ENCODE results near the gene HMX3. TPM values are rescaled to one million over a fixed set of nuclear protein-coding genes. Genes with fewer than 3 reads are reported as not detected.

Gene HMX3
- total RNA-seq, 2 experiments from 2014 or later = 0.45 to 0.69 TPM

DNA sequence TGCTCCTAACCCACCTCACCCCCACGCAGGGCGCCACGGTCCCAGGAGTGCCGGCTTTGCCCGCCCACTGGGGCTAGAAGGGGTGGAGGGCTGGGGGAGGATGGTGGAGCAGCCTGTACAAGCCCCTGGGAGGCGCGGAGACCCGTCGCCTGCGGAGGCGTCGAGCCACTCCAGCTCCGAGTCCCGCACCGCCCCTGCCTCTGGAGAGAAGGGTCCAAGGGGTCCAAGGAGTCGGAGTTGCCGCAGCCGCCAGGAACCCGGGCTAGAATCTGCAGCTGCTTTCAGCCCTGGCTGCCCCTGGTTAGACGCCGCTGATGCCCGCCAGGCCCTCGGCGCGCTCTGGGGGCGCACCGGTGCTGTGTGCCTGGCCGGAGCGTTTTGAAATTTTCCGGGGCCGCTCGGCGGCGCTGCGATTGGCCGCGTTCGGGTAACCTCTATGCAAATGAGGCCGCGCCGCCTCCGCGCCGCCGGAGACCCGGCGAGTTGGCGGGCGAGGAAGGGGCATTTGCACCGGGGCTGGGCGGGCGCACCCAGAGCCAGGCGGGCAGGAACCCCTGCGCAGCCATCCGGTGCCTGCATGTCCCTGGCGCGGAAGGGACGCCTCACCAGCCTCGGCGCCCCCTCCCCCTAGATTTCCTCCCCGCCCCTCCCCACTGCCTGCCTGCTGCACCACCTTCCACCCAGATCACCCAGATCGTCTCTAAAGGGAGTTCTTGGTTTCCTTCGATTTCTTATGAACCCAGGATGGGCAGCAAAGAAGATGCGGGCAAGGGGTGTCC is 12.1 kb downstream of the HMX3 start, which contains the start of gene HMX2:
HMX2 (plus strand) TSS at position 502 of the 779 bp plus-strand sequence; CDS start at position 745, 243 bp downstream.
- POLR2A ChIA-PET = interaction anchor here (1.0 kb wide), 1 partner anchor 14 kb away, joined by 3 read pairs; no protein-coding TSS in a partner anchor
- no peaks in the 10 kb centered on the region for H3K36me3 Mint-ChIP-seq (ENCODE audit: low read depth)
- intact Hi-C loops (cut with micrococcal nuclease) = no loop called here
- H3K4me3 Mint-ChIP-seq = peak within 1 kb of the TSS; percentile 52
- ATAC-seq = peak; percentile 48
- TF ChIP-seq, protein P1, sequence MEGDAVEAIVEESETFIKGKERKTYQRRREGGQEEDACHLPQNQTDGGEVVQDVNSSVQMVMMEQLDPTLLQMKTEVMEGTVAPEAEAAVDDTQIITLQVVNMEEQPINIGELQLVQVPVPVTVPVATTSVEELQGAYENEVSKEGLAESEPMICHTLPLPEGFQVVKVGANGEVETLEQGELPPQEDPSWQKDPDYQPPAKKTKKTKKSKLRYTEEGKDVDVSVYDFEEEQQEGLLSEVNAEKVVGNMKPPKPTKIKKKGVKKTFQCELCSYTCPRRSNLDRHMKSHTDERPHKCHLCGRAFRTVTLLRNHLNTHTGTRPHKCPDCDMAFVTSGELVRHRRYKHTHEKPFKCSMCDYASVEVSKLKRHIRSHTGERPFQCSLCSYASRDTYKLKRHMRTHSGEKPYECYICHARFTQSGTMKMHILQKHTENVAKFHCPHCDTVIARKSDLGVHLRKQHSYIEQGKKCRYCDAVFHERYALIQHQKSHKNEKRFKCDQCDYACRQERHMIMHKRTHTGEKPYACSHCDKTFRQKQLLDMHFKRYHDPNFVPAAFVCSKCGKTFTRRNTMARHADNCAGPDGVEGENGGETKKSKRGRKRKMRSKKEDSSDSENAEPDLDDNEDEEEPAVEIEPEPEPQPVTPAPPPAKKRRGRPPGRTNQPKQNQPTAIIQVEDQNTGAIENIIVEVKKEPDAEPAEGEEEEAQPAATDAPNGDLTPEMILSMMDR (IDR thresholded peaks at IDR 0.05) = no peak
- peaks cover 65% of the 10 kb centered on the region for H3K4me1 Mint-ChIP-seq (ENCODE audit: low read depth)
- no peaks in the 10 kb centered on the region for H3K9me3 Mint-ChIP-seq
- H3K27me3 Mint-ChIP-seq = peaks cover 66% of the 10 kb centered on the region
- CTCF ChIA-PET = interaction anchor here (1.1 to 5.6 kb wide), 2 partner anchors 8 to 13 kb away, joined by 4 to 24 read pairs; no protein-coding TSS in a partner anchor
- peak; percentile 74 for DNase-seq
- H3K27ac Mint-ChIP-seq = no peak within 1 kb of the TSS

DNA sequence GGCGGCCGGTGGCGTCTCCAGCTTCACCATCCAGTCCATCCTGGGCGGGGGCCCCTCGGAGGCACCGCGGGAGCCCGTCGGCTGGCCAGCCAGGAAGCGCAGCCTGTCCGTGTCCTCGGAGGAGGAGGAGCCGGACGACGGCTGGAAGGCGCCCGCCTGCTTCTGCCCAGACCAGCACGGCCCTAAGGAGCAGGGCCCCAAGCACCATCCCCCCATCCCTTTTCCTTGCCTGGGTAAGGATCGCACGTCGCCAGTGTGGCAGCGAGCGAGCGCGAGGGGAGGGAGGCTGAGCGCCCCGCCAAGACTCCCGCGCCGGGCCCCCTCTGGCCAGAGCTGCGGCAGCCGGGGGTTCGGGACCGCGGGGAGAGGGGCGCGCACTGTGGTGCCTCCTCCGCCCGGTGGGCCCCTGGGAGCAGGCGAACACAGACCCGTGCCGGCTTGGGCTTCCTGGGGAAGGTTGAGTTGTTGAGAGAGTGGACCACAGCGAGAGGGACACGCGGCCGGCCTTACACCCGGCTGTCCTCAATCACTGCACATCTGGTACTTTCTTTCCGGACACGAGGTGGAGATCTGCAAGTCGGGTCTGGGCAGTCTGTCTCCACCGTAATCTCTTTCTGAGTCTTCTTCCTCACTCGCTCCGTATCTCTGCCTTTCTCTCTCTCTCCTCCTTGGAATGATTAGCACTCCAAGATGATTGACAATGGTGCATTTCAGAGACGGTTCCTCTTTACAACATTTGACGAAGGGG is 12.8 kb downstream of the HMX3 start:
- ChIA-PET CTCF (interaction anchor here (1.1 to 5.6 kb wide), 3 partner anchors 9 to 15 kb away, joined by 4 to 24 read pairs (median 13); no protein-coding TSS in a partner anchor), POLR2A (interaction anchor here (0.9 kb wide), 1 partner anchor 141 kb away, joined by 4 read pairs; no protein-coding TSS in a partner anchor)
- peaks cover 58% of the 10 kb centered on the region for H3K27me3 Mint-ChIP-seq
- intact Hi-C loops (cut with micrococcal nuclease) = no loop called here
- H3K27ac Mint-ChIP-seq = no peak overlapping the region
- no peaks in the 10 kb centered on the region for H3K9me3 Mint-ChIP-seq
- H3K4me1 Mint-ChIP-seq (ENCODE audit: low read depth) = peaks cover 63% of the 10 kb centered on the region
- no peaks in the 10 kb centered on the region for H3K36me3 Mint-ChIP-seq (ENCODE audit: low read depth)
- ATAC-seq = no peak
- TF ChIP-seq, protein P1 (IDR thresholded peaks at IDR 0.05) = no peak
- DNase-seq = no peak
- H3K4me3 Mint-ChIP-seq = peak overlapping the region; percentile 52

DNA sequence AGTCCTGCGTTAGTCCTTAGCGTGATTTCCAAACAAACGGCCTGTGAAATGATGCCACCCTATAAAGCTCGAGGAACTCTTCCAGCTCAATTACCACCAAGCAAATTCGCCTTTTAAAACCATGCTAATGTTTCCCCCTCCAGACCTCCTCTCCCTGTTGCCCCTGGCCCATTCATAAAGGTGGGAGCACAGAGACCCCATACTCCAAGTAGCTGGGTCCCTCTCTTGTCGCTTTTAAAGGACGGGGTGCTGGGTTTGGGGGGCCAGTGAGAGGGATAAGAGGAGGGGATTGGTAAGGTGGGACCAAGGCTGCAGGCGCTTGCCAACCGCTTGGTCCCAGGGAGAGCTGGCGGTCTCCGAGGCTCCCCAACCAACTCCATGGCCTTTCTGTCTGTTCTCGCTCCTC is 13.4 kb downstream of the HMX3 start:
- peaks cover 52% of the 10 kb centered on the region for H3K27me3 Mint-ChIP-seq
- intact Hi-C loops (cut with micrococcal nuclease) = no loop called here
- H3K4me3 Mint-ChIP-seq = peak overlapping the region; percentile 52
- no peaks in the 10 kb centered on the region for H3K9me3 Mint-ChIP-seq
- no peak for DNase-seq
- CTCF ChIA-PET = interaction anchor here (2.1 to 5.6 kb wide), 3 partner anchors 9 to 15 kb away, joined by 5 to 24 read pairs (median 13); no protein-coding TSS in a partner anchor
- POLR2A ChIA-PET = interaction anchor here (0.9 to 2.2 kb wide), 3 partner anchors 9 to 142 kb away, joined by 3 to 8 read pairs (median 4); no protein-coding TSS in a partner anchor
- ATAC-seq = no peak
- peaks cover under 1% of the 10 kb centered on the region for H3K36me3 Mint-ChIP-seq (ENCODE audit: low read depth)
- TF ChIP-seq, protein P1 (IDR thresholded peaks at IDR 0.05) = no peak
- H3K27ac Mint-ChIP-seq = no peak overlapping the region
- H3K4me1 Mint-ChIP-seq (ENCODE audit: low read depth) = peaks cover 61% of the 10 kb centered on the region

DNA sequence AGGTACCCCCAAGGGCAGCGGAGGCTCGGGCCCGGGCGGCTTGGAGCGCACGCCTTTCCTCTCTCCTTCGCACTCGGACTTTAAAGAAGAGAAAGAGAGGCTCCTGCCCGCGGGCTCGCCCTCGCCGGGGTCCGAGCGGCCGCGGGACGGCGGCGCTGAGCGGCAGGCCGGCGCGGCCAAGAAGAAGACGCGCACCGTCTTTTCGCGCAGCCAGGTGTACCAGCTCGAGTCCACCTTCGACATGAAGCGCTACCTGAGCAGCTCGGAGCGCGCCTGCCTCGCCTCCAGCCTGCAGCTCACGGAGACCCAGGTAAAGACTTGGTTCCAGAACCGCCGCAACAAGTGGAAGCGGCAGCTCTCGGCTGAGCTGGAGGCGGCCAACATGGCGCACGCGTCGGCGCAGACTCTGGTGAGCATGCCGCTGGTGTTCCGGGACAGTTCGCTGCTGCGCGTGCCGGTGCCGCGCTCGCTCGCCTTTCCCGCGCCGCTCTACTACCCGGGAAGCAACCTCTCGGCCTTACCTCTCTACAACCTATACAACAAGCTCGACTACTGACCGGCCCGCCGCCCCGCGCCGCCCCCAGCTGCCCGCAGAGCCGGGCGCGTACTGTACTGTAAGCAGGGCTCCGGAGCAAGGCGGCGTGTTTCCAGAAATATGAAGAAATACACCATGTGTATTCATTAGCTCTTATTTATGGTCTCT is 13.9 kb downstream of the HMX3 start:
- Mint-ChIP-seq H3K4me3 (peak overlapping the region; percentile 66), H3K4me1 (ENCODE audit: low read depth) (peaks cover 56% of the 10 kb centered on the region), H3K9me3 (no peaks in the 10 kb centered on the region), H3K27ac (no peak overlapping the region), H3K27me3 (peaks cover 47% of the 10 kb centered on the region), H3K36me3 (ENCODE audit: low read depth) (peaks cover 3% of the 10 kb centered on the region)
- ChIA-PET POLR2A (interaction anchor here (0.9 to 2.2 kb wide), 5 partner anchors 10 to 142 kb away, joined by 3 to 9 read pairs (median 4); no protein-coding TSS in a partner anchor), CTCF (interaction anchor here (2.1 to 5.6 kb wide), 3 partner anchors 9 to 16 kb away, joined by 5 to 24 read pairs (median 13); no protein-coding TSS in a partner anchor)
- TF ChIP-seq, protein P1 (IDR thresholded peaks at IDR 0.05) = no peak
- intact Hi-C loops (cut with micrococcal nuclease) = loop anchor here (2.0 to 10.0 kb wide), 2 partner anchors 15 to 775 kb away; partner anchors contain the start of genes HMX3 and PLEKHA1
- ATAC-seq = no peak
- peak; percentile 62 for DNase-seq
